GM13976 (cell line): ENCODE measurements around the gene EEF1A1.
A peak's percentile ranks its signal among the peaks of the same experiment; 100 is the strongest.

Source experiments
- DNase-seq: peaks from one replicate; pipeline ENCODE4 v3.0.0; 2012; ENCODE audit warnings: low spot score
- CTCF ChIP-seq: IDR thresholded peaks from 2 replicates; pipeline ENCODE4 v1.5.1; 2012; ENCODE audit warnings: borderline replicate concordance, mild to moderate bottlenecking; ENCODE audit not compliant: insufficient read depth; ENCODE audit errors: extremely low read depth, missing control alignments, control extremely low read depth
- in situ Hi-C: fragments of 300-500 bp; cut with MboI; formaldehyde crosslinking; loops from one replicate; pipeline ENCODE4 v1.12.0; 2022; ENCODE audit warnings: low sequenced_read_pairs, mixed read lengths, inconsistent platforms; ENCODE audit not compliant: unreplicated experiment

Gene EEF1A1

GRCh38 chr6:73471686-73472290 is 49.0 kb downstream of the EEF1A1 start:
- in situ Hi-C loops, result no loop called here
- peak; percentile 59 for DNase-seq
- no peak for TF ChIP-seq CTCF
